K562 (cell line): ENCODE data around the gene ABLIM2. TPM values are rescaled to one million over a fixed set of nuclear protein-coding genes. Genes with fewer than 3 reads are reported as not detected.

Experiments used
- ATAC-seq: fragments of 200-7000 bp; cut with Tn5 transposase; 3 replicates; pipeline ENCODE4 v1.9.1; 2020; ENCODE audit warnings: moderate library complexity
- BruUV-seq: library from RNA; stranded (reverse); fragments of 400-500 nt; replicated peaks from 2 replicates; lab custom pipeline; 2021; lab: Mats Ljungman, UMichigan
- CTCF ChIA-PET: fragments of 300-600 bp; formaldehyde crosslinking; extraction: SDS; loops from one replicate; lab custom pipeline; 2021; ENCODE audit warnings: low intra/inter-chr PET ratio; lab: Yijun Ruan, JAX
- POLR2A ChIA-PET: fragments of 300-600, 350-650 bp; sonication (Branson Sonifier 250); formaldehyde crosslinking; extraction: SDS; loops from one replicate; lab custom pipeline; 2021; ENCODE audit warnings: antibody characterized with exemption, inconsistent platforms; lab: Yijun Ruan, JAX
- DNase-seq, 4 experiments: peaks; one replicate each; pipeline versions ENCODE4 v3.0.0 to v3.0.0-alpha.2; 2011 to 2018; ENCODE audit warnings: low spot score in 3 of 4, mixed read lengths in 3 of 4; ENCODE audit errors: extremely low read depth in 1 of 4
- FAIRE-seq: peaks from 2 replicates; lab custom pipeline; 2011; peaks lifted over from hg19 to GRCh38; lab: Jason Lieb, UNC
- H2AFZ ChIP-seq: 2 replicates; pipeline ENCODE4 v1.6.0; 2011; ENCODE audit warnings: low read depth, low read length, control low read depth, inconsistent platforms
- H3K27ac ChIP-seq: fragments of 200-600 bp; 3 replicates; pipeline ENCODE4 v1.8.0; 2011; ENCODE audit warnings: low read depth, mild to moderate bottlenecking, control low read depth, inconsistent platforms, low read length, moderate library complexity, mixed read lengths; ENCODE audit errors: extremely low read depth
- H3K27me3 ChIP-seq, 2 experiments: fragments of 300-600 bp in 1 of 2; 2 replicates in 1 of 2; 3 replicates in 1 of 2; pipeline versions ENCODE4 v1.6.0 to v1.8.0; 2011; ENCODE audit warnings: inconsistent platforms in 2 of 2, low read length in 2 of 2, mild to moderate bottlenecking in 1 of 2, mixed read lengths in 1 of 2, moderate library complexity in 1 of 2; ENCODE audit not compliant: control insufficient read depth in 2 of 2, insufficient read depth in 2 of 2
- H3K36me3 ChIP-seq: fragments of 300-600 bp; 3 replicates; pipeline ENCODE4 v1.8.0; 2011; ENCODE audit warnings: mild to moderate bottlenecking, low read length, inconsistent platforms; ENCODE audit not compliant: control insufficient read depth, insufficient read depth
- H3K4me1 ChIP-seq, 2 experiments: fragments of 200-600 bp in 1 of 2; replicated peaks in 1 of 2; 2 replicates in 1 of 2; 3 replicates in 1 of 2; pipeline versions ENCODE4 v1.5.1 to v1.8.0; 2011; ENCODE audit warnings: inconsistent platforms in 2 of 2, low read length in 2 of 2, mild to moderate bottlenecking in 1 of 2, mixed read lengths in 1 of 2, moderate library complexity in 1 of 2; ENCODE audit not compliant: control insufficient read depth in 2 of 2, insufficient read depth in 2 of 2
- H3K4me2 ChIP-seq: 2 replicates; pipeline ENCODE4 v1.6.1; 2011; ENCODE audit warnings: low read length, control low read depth, inconsistent platforms, mixed read lengths; ENCODE audit not compliant: insufficient read depth
- H3K4me3 ChIP-seq: fragments of 200-600 bp; sonication (generic), shearing (Covaris generic); 2 replicates; pipeline ENCODE4 v1.5.1; 2016; ENCODE audit warnings: control low read depth, inconsistent platforms
- H3K79me2 ChIP-seq: fragments of 200-600 bp; 3 replicates; pipeline ENCODE4 v1.8.0; 2011; ENCODE audit warnings: low read length, inconsistent platforms; ENCODE audit not compliant: control insufficient read depth, insufficient read depth
- H3K9ac ChIP-seq, 2 experiments: 2 replicates each; pipeline versions ENCODE4 v1.6.0 to v1.6.1; 2011; ENCODE audit warnings: low read depth in 2 of 2, low read length in 2 of 2, control low read depth in 1 of 2, inconsistent platforms in 1 of 2, mild to moderate bottlenecking in 1 of 2, mixed read lengths in 1 of 2; ENCODE audit not compliant: insufficient read depth in 1 of 2
- H3K9me1 ChIP-seq: one replicate; pipeline ENCODE4 v1.6.0; 2011; ENCODE audit warnings: inconsistent platforms, mild to moderate bottlenecking, low read length, moderate library complexity; ENCODE audit not compliant: control insufficient read depth, insufficient read depth
- H3K9me3 ChIP-seq: replicated peaks from 2 replicates; pipeline ENCODE4 v1.5.1; 2011; ENCODE audit warnings: low read depth, low read length, inconsistent platforms; ENCODE audit not compliant: control insufficient read depth, insufficient read depth
- H4K20me1 ChIP-seq: replicated peaks from 2 replicates; pipeline ENCODE4 v1.6.1; 2011; ENCODE audit warnings: low read length, inconsistent platforms, mixed read lengths; ENCODE audit not compliant: control insufficient read depth, insufficient read depth
- CBX5 ChIP-seq: IDR thresholded peaks from 2 replicates; pipeline ENCODE4 v1.6.1; 2014; ENCODE audit warnings: low read depth, borderline replicate concordance
- PCBP1 ChIP-seq: fragments of 200-400 bp; formaldehyde crosslinking; IDR thresholded peaks from 2 replicates; pipeline ENCODE4 v1.6.1; 2018; ENCODE audit warnings: mild to moderate bottlenecking, low read depth, low read length; ENCODE audit not compliant: poor library complexity, severe bottlenecking
- ZNF23 ChIP-seq: fragments of 250-450 bp; sonication (Bioruptor Pico); IDR thresholded peaks from 2 replicates; pipeline ENCODE4 v1.4.0; 2020; ENCODE audit warnings: mild to moderate bottlenecking
- WGBS: fragments of 100-300 bp; shearing (Covaris generic); methylation state at CpG from one replicate; pipeline ENCODE4 v1.1.6; 2016; ENCODE audit warnings: low coverage, mixed read lengths; ENCODE audit not compliant: insufficient coverage; ENCODE audit errors: missing lambda C conversion rate; 5-methylcytosine and 5-hydroxymethylcytosine counted together
- in situ Hi-C: fragments of 300-500 bp; cut with MboI; formaldehyde crosslinking; loops from 4 replicates; pipeline ENCODE4 v1.15.0; 2018; ENCODE audit warnings: inconsistent platforms, mixed read lengths
- intact Hi-C: fragments of 100-400 bp; cut with micrococcal nuclease; formaldehyde crosslinking; loops from 2 replicates; pipeline ENCODE4 v1.14.2; 2022
- polyA plus RNA-seq, 8 experiments: library from polyadenylated mRNA; depleted of rRNA in 4 of 8; stranded (reverse) in 5 of 8; unstranded in 3 of 8; fragments of >200 nt; fragmentation: Nextera tagmentation in 2 of 8; fragmentation: Illumina TruSeq in 1 of 8; extraction: Ambion mirVana in 2 of 8; extraction: Trizol in 1 of 8; gene quantifications; 2 replicates each; pipeline versions ENCODE4 v1.2.1 to v1.2.3, GENCODE V29; 2011 to 2014; ENCODE audit warnings: inconsistent platforms in 1 of 8, missing spikeins in 1 of 8
- total RNA-seq, 7 experiments: library from RNA; depleted of rRNA in 6 of 7; stranded (reverse); fragments of >200 nt in 6 of 7; fragmentation: Illumina TruSeq in 2 of 7; extraction: Trizol in 2 of 7; gene quantifications; 2 replicates each; pipeline versions ENCODE4 v1.2.1 to v1.2.3, GENCODE V29; 2011 to 2021; ENCODE audit warnings: low replicate concordance in 1 of 7
- TF ChIP-seq, protein P1 (sequence below): IDR thresholded peaks from 3 replicates; pipeline ENCODE4 v1.6.1; 2011; ENCODE audit warnings: borderline replicate concordance, mild to moderate bottlenecking, moderate library complexity; ENCODE audit not compliant: insufficient read length; ENCODE audit errors: extremely low read depth

Gene ABLIM2
- total and polyA plus RNA-seq, 9 of the 15 experiments (the other 6 are each of a cell fraction or from before 2014, with no cell fraction given), result not detected

DNA sequence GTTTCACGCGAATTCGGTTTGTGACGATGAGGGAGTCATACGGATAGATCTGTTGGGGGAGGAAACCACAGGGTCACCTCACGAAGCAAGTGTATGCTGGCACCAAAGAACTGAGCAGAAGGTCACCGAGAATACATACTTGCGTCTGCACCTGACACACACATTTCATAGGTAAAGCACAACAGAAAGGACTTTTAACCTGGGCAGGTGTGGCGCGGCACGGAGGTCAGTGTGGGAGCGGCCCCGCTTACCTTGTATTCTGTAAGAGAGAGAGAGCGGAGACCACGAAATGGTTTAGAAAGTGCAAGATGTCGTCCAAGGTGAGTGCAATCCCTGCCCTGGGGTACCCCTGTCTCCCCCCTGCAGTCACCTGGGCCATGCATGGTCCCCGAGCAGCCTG is 175.3 kb downstream of the ABLIM2 start:
- intact Hi-C loops (no loop called here), in situ Hi-C loops (no loop called here)
- DNase-seq (no peak), FAIRE-seq (no peak), ATAC-seq (no peak)
- CTCF ChIA-PET, result no interaction called here
- Histone ChIP-seq H3K9me3 (no peaks in the 10 kb centered on the region), H3K4me3 (no peak overlapping the region), H3K4me2 (no peak overlapping the region), H4K20me1 (peaks cover 11% of the 10 kb centered on the region; the same call in 1 of the 2 replicates), H3K36me3 (no peaks in the 10 kb centered on the region), H2AFZ (no peak overlapping the region), H3K79me2 (no peaks in the 10 kb centered on the region), H3K9ac (no peak overlapping the region), H3K9me1 (no peaks in the 10 kb centered on the region), H3K27me3 (peaks cover 4 to 51% of the 10 kb centered on the region in 2 experiments; a peak in 3 of 5 replicates), H3K4me1 (no peaks in the 10 kb centered on the region), H3K27ac (no peak overlapping the region)
- TF ChIP-seq, protein P1, sequence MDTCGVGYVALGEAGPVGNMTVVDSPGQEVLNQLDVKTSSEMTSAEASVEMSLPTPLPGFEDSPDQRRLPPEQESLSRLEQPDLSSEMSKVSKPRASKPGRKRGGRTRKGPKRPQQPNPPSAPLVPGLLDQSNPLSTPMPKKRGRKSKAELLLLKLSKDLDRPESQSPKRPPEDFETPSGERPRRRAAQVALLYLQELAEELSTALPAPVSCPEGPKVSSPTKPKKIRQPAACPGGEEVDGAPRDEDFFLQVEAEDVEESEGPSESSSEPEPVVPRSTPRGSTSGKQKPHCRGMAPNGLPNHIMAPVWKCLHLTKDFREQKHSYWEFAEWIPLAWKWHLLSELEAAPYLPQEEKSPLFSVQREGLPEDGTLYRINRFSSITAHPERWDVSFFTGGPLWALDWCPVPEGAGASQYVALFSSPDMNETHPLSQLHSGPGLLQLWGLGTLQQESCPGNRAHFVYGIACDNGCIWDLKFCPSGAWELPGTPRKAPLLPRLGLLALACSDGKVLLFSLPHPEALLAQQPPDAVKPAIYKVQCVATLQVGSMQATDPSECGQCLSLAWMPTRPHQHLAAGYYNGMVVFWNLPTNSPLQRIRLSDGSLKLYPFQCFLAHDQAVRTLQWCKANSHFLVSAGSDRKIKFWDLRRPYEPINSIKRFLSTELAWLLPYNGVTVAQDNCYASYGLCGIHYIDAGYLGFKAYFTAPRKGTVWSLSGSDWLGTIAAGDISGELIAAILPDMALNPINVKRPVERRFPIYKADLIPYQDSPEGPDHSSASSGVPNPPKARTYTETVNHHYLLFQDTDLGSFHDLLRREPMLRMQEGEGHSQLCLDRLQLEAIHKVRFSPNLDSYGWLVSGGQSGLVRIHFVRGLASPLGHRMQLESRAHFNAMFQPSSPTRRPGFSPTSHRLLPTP, result no peak
- TF ChIP-seq CBX5 (no peak), PCBP1 (no peak), ZNF23 (CRISPR knock-in tag) (no peak)
- POLR2A ChIA-PET, result no interaction called here
- no TSS peak for BruUV-seq
- 6% methylated on average over 16 of the region's 17 CpGs for WGBS
